ENCODE measurements around the gene SNX9.
"Not testable (repeated sequence)": the region's sequence is repeated elsewhere in the genome, so short reads cannot be mapped to it uniquely, and the experiment has no call there.

SNX9 gene

DNA sequence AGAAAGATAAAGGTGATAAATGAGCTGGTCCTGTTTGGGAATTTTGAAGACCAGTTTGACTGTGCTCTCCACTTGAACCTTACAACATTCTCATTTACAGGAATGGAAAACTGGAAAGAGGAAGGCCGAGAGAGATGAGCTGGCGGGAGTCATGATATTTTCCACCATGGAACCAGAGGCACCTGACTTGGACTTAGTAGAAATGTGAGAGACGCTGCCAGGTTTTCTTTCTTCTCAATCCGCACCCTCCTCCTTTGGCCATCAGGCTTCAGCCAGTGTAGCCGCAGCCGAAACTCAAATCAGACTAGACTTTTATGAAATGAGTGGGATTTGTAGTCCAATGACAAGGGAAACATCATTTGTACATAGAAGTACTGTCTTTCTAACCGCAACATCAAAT, 104.0 kb downstream of the SNX9 start:
- no peak for DNase-seq (ENCODE audit: low read depth)

DNA sequence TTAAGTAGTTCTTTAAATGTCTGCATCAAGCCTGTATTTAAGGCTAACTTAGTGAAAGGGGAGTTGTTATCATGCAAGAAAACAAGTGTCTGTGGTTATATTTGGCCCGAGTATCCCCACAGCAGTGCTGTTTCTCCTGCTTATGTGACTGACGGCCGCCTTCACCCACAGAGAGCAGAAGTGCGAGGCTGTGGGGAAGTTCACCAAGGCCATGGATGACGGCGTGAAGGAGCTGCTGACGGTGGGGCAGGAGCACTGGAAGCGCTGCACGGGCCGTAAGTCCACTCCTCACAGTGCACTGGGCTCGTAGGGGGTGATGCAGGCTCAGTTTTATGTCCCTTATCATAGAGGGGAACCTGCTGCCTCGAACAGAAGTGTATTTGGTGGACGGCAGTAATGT, 105.4 kb downstream of the SNX9 start:
- peak; percentile 66 for DNase-seq (ENCODE audit: low read depth)

DNA sequence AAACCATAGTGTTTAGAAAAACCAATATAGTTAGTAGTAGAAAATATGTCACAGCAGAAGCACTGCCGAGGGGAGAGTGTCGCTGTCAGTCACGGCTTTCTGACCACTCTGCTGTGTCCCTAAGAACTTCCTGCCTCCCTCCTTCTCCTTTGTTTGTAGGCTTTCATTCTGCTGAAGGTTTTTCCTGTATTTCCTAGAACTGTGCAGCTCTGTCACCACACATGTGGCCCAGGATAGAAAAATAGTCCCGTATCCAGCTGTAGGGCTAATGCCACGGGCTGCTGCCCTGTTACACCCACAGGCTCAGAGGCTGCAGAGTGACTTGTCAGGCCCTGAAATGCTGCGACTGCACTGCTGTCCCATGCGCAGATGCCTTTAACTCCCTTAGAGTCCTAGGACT, 106.0 kb downstream of the SNX9 start:
- DNase-seq (ENCODE audit: low read depth): no peak

DNA sequence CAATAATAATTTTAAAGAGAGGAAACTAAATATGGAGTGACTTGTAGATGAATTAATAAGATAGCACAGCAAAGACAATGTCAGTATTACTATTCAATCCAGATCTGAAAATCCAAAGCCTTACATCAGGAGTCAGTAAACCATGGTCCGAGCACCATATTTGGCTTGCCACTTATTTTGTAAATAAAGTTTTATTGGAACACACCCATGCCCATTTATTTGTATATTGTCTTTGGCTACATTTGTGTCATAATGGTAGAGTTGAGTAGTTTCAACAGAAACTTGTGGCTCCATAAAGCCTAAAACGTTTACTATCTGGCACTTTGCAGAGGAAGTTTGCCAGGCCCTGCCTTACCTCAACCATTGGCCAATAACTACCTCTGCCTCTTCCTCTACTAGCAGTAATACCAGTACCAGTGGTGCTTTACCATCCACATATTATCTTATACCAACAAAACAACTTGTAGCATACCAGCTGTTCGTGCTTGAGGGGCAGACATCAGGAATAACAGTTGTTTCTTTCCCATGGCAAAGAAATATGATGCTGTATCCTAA, 106.8 kb downstream of the SNX9 start:
- DNase-seq (ENCODE audit: low read depth): no peak

DNA sequence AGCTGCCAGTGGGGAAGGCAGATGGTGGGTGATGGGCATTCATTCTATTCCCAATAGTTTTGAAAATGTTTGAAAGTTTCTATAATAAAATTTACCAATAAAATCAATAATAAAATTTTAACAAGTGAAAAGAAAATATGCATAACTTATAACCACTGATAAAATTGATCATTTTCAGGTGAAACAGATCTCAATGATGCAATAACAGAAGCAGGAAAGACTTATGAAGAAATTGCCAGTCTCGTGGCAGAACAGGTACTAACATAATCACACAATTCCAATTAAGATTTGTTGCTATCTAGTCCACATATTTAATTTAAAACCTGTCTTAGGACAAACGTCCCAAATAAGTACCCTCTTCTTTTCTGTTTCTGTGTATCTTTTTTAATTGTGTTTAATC, 112.7 kb downstream of the SNX9 start:
- no peak for DNase-seq (ENCODE audit: low read depth)

DNA sequence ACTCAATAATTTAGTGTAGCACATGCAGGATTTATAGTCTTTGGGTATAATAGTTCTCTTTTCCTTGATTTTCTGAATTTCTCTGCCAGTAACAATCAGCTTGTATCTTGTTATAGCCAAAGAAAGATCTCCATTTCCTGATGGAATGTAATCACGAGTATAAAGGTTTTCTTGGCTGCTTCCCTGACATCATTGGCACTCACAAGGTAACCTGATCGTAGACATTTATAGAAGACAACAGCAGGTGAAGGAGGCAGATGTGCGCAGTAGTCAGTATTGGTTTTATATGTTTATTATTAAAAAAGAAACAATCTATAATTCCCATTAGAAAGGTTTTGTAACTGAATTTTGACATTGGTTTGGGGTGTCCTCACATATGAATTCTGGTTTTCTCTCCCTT, 114.3 kb downstream of the SNX9 start:
- DNase-seq (ENCODE audit: low read depth): no peak

DNA sequence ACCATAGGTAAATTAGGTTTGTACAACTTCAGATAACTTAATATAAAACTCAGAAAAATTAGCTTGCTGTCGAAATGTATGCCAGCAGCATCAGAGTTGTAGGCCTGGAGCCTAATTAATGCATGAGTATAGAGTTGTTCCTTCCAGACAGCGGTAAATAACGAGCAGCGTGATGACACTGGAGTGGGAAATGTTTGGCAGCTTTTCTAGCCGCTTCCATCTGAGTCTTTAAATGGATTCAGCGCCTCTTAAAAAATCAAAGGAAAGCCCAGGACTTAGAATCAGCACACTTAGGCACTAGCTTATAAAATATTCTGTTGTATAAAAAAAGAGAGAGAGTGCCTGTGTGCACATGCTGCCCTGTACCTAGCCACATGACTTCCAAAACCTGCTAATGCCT, 114.9 kb downstream of the SNX9 start:
- DNase-seq (ENCODE audit: low read depth): no peak

DNA sequence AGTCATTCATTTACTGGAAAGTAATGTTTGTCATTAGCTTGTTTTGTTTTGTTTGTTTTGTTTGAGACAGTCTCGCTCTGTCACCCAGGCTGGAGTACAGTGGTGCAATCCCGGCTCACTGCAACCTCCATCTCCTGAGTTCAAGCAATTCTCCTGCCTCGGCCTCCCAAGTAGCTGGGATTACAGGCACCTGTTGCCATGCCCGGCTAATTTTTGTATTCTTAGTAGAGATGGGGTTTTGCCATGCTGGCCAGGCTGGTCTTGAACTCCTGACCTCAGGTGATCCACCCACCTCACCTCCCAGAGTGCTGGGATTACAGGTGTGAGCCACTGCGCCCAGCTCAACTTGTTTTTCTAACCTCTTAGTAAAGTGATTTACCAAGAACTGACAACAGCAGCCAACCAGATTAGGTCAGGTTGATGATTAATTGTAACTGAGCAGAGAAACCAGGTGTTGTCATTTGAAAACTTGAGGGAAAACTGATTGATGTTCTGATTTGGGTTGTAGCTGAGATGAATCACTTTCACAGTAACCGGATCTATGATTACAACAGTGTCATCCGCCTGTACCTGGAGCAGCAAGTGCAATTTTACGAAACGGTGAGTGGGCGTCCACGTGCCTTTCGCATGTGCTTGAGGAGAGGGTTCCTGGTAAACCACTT, 117.5 kb downstream of the SNX9 start:
- not testable (repeated sequence) for DNase-seq (ENCODE audit: low read depth)

DNA sequence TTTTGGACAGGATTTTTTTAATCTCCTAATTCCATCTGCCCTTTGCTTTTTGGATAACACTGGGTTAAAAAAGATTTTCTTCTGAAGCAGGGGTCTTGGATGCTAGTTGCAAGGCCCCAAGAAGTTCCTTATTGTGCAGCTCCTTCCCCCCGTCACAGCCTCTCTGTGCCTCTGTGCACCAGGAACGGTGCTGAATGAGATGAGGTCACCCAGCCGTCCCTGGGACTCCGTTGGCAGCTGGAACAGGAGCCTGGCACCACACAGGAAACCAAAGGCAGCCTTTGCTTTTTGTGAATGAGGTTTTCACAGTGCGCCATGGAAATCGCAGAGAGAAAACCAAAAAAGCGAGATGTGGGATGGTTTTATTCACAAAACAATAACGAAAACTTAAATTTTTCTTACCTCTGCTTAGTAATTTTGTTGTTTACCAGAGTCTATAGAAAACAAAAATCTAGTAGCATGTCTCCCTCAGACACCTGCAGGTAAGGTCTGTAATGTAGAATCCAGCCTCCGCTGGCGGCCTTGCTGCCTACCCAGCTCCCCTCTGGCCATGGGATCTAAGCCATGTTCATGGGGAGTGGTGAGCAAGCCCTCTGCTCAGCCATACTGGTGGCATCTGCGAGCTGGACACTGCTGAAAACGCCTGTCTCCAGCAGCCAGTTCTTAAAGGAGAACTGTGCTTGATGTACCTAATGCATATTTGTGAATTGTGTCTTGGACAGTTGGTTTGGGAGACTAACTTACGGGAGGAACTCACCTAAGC, 118.2 kb downstream of the SNX9 start:
- DNase-seq (ENCODE audit: low read depth): no peak

DNA sequence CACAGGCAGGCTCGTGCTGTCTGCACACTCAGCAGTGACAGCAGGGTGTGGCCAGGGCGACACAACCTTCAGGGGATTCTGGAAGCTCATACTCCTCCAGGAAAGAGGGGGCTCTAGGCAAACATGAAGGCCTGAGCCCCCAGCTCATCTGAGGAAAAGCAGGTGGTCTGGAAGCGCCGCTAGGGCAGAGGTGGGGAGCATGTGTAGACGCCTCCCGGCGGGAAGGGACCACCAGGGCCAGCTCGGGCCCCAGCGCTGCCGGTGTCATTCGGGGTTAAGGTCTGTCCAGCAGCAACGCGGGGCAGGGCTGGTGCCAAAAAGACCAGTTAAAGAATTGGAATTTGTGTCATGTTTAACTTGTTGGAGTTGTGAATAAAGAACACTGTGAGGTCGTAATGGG, 119.3 kb downstream of the SNX9 start:
- no peak for DNase-seq (ENCODE audit: low read depth)

DNA sequence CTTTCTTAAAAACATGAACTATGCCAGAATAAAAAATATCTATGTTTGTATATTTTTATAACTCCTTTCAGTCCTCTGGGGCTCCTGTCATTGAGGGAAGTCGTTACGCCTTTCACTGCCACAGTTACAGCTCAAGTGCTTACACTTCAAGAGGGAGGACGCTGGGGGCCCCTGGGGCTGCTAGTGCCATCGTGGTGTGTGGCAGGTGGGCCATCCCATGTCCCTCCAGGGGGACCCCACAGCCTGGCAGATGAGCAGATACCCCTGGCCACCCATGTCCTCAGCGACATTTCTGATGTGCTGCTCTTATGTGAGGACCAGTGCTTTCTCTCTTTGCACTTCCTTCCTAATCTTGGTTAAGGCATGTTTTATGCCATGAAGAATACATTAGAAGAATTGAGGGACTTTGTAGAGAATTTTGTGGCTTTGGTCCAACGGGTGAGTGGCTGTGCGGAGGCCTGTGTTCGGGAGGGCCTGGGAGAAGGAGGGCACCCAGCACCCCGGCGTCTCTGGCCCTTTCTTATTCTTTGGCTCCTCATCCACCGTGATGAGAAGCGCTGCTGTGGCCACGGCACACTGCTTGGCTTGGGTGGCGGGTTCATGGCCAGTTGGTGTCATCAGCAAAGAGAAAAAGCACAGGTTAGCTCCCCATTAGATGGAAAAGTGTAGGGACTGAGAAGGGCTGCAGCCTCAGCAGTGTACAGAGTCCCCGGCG, 120.4 kb downstream of the SNX9 start:
- DNase-seq (ENCODE audit: low read depth): no peak

DNA sequence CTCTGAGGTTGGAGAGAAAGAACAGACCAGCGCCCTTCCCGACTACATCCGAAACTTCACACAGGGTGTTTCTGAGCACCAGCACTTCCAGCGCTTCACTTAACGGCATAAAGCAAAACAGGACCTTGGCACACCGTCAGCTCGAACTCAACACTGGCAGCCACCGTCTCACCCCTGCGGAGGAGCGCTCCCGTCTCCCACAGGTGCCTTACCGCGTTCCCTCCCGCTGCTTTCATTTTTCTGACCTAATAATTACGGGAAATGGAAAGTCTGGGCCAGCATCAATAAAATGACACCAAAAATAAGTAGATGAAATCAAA, 120.9 kb downstream of the SNX9 start:
- no peak for DNase-seq (ENCODE audit: low read depth)

DNA sequence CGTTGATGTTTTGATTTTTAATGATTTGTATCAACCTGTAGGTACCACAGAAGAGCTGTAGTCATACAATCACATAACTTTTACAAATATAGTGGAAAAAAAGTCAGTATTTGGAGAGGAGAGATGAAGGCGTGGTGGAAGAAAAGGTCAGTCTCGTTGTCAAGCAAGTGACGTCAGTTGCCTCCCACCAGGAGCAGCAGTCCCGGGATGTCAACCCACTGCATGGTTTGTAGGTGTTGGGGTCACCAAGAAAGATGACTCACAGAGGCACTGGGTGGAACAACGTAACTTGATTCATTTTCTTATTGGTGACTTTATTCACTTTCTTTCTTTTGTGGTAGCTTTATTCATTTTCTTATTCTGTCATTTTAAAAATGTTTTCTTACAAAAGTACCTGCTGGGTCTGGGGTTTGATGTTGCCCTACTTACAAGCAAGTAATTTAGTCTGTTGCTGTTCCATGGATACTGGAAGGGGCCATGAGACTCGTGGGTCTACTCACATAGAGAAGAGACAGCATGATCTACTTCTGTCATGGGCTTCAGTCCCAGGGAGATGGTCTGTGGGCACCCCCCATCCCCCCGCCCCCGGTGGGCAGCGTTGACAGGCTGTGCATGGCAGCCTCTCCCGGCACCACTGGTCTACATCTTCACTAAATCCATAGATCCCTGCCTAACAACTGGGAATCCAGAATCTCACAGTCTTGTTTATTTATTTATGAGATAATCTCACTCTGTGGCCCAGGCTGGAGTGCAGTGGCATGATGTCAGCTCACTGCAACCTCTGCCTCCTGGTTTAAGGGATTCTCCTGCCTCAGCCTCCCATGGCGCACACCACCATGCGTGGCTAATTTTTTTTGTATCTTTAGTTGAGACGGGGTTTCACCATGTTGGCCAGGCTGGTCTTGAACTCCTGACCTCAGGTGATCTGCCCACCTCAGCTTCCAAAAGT, 122.2 kb downstream of the SNX9 start:
- no peak for DNase-seq (ENCODE audit: low read depth)

DNA sequence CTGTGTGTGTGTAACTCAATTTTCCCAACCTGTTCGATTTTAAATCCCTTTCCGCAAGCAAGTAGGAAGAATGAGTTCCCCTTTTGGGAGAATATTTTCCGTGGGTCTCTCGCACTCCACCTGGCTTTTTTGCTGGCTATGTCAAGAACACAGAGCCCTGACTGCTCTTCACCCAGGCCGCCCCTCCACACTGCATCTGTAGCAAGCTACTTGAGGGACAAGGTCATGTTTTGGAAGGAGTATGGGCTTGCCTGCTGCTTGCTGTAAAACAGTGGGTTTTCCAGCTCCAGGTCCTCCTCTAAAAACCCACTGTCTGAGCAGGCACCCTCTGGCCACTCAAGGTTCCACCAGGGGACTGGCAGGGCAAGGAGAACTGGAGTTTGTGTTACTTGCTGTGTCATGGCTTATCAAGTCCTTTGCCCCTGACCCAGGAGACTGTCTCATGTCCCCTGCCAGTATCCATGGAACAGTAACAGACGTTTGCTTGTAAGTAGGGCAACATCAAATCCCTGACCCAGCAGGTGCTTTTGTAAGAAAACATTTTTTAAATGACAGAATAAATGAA, 123.1 kb downstream of the SNX9 start:
- DNase-seq (ENCODE audit: low read depth): no peak

DNA sequence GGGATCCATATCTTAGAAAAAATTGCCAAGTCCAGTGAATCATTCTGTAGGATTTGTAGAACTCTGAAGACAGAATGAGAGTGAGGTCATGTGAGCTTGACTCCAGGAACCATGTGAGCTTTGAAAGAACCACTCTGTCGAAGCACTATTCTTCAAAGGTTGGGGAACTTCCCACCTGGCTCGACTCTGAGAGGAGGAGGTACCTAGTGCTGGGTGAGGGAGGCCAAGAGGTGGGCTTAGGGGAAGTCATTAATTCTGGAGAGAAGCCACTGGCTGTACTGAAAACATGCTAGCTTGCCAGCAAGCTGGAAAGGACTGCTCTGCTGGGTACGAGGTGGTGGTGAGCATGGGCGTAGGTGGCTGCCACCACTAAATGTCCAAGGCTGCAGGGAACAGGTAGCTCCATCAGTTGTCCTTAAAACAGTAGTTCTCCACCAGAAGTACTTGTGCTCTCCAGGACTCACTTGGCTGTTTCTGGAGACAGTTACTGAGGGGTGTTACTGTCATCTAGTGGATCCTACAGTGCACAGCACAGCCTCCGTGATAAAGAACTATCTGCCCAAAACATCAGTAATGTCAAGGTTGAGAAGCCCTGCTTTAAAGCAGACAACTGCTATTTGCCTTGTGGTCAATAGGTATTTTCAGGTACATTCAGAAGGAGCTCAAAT, 124.0 kb downstream of the SNX9 start:
- DNase-seq (ENCODE audit: low read depth): no peak

DNA sequence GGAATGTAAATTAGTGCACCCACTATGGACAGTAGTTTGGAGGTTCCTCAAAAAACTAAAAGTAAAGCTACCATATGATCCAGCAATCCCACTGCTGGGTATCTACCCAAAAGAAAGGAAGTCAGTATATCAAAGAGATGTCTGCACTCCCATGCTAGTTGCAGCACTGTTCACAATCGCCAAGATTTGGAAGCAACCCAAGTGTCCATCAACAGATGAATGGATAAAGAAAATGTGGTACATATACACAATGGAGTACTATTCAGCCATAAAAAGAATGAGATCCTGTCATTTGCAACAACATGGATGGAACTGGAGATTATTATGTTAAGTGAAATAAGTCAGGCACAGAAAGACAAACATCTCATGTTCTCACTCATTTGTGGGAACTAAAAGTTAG, 127.9 kb downstream of the SNX9 start:
- not testable (repeated sequence) for DNase-seq (ENCODE audit: low read depth)

DNA sequence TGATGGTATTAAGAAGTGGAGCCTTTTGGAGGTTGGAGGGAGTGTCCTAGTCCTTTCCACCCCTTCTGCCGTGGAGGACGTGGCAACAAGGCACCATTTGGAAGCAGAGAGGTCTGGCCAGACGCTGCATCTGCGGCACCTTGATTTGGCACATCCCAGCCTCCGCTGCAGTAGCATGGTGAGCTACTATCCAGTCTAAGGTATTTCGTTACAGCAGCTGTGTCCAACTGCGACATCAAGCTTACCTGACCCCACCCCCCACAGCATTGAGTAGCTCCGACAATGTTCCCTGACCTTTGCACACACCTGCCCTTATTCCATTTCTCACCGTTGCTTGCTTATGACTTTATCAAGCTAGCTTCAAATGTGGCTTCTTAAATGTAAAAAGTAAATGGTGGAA, 128.8 kb downstream of the SNX9 start:
- DNase-seq (ENCODE audit: low read depth): no peak

DNA sequence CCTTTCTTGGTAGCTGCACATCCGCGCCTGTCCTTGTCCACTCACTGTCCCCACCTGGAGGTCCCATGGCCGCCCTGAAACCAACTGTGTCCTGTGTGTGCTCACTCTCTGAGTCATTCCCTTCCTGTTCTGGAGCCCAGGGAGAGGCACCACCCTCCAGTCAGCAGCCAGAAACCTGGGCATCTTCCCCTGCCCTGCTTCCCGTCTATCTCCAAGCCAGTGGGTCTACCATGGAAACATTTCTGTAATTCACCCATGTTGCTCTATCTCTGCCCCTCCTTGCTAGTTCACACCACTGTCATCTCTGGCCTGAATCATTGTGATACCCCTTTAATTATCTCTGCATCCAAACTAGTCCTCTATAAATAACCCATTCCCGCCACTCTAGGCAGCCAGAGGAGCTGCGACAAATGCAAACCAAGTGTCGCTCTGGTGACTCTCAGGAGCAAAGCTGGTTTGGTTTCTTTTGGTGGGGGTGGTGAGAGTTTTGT, 129.9 kb downstream of the SNX9 start:
- no peak for DNase-seq (ENCODE audit: low read depth)

DNA sequence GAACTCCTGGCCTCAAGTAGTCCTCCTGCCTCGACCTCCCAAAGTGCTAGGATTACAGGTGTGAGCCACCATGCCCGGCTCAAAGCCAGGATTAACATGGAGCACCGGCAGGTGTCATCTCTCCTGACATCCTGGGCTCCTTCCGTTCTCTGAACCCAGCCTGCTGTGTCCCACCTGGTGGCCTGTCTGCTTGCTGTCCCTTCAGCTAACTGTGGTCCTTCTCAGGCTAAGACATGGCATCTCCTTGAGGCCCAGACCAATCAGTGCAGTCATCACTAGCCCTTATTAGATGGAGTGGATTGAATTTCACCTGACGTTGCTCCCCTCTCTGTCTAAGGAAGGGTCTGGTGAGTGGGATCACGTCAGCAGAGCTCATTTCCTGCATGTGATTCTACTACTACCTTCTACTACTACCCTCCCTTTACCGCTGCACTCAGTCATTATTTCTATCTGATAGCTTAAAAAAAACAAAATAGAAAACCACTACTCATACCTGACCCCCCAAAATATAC, 130.6 kb downstream of the SNX9 start:
- DNase-seq (ENCODE audit: low read depth): no peak
